GM12865 (cell line): ENCODE data around the gene TSHB.
A peak's percentile ranks its signal among the peaks of the same experiment; 100 is the strongest.

ENCODE experiments used
- DNase-seq: peaks from one replicate; pipeline ENCODE4 v3.0.0; 2010; ENCODE audit warnings: low read depth
- H3K4me3 ChIP-seq: 2 replicates; pipeline ENCODE4 v1.5.1; 2011; ENCODE audit warnings: mild to moderate bottlenecking, low read depth, low read length, control low read depth
- CTCF ChIP-seq: IDR thresholded peaks from 2 replicates; pipeline ENCODE4 v1.5.1; 2011; ENCODE audit warnings: low read length, control low read depth, low read depth, inconsistent platforms; ENCODE audit not compliant: insufficient read depth; ENCODE audit errors: missing control alignments

The TSHB gene

GRCh38 chr1:115073298-115074087, 43.9 kb downstream of the TSHB start:
- TF ChIP-seq CTCF, result no peak
- peak; percentile 13 for DNase-seq
- H3K4me3 ChIP-seq, result no peak overlapping the region

GRCh38 chr1:115074839-115075534, 45.4 kb downstream of the TSHB start:
- no peak for DNase-seq
- TF ChIP-seq CTCF, result no peak

GRCh38 chr1:115076384-115076915, 46.8 kb downstream of the TSHB start:
- no peak overlapping the region for H3K4me3 ChIP-seq
- no peak for TF ChIP-seq CTCF
- DNase-seq, result no peak

More at GRCh38 chr1:115074839-115075534, 45.4 kb downstream of the TSHB start:
- no peak overlapping the region for H3K4me3 ChIP-seq

- no peak for DNase-seq
- no peak for TF ChIP-seq CTCF
- no peak overlapping the region for H3K4me3 ChIP-seq
Measured at GRCh38 chr1:115077286-115077983, 47.8 kb downstream of the TSHB start.

GRCh38 chr1:115077984-115078330, 48.3 kb downstream of the TSHB start:
- DNase-seq, result no peak
- no peak for TF ChIP-seq CTCF
- no peak overlapping the region for H3K4me3 ChIP-seq

- no peak overlapping the region for H3K4me3 ChIP-seq
- no peak for DNase-seq
- no peak for TF ChIP-seq CTCF
Measured at GRCh38 chr1:115078708-115079107, 49.1 kb downstream of the TSHB start.
